ENCODE data around the gene MDFI.

GRCh38 chr6:41607736-41608135, 30.5 kb upstream of the MDFI start:
- TF ChIP-seq REST (IDR thresholded peaks at IDR 0.05; ENCODE audit: unreplicated experiment): no peak
- TF ChIP-seq CTCF (conservative IDR thresholded peaks at IDR 0.05; ENCODE audit: low read depth in 2 of 2): no peak
- no peak for TF ChIP-seq EZH2 (IDR thresholded peaks at IDR 0.05; ENCODE audit: low read depth, unreplicated experiment)
- TF ChIP-seq JUNB (IDR thresholded peaks at IDR 0.05; ENCODE audit: unreplicated experiment): no peak
- no peak for TF ChIP-seq POLR2AphosphoS5 (IDR thresholded peaks at IDR 0.05; ENCODE audit: low read depth)
- no peak for TF ChIP-seq ZNF331 (CRISPR knock-in tag; IDR thresholded peaks at IDR 0.05; ENCODE audit: low read depth)
- no peak for TF ChIP-seq CREB1 (CRISPR knock-in tag; IDR thresholded peaks at IDR 0.05; ENCODE audit: low read depth)
- TF ChIP-seq STAT1 (IDR thresholded peaks at IDR 0.05; ENCODE audit: unreplicated experiment): no peak
- TF ChIP-seq ETS1 (IDR thresholded peaks at IDR 0.05): no peak
- TF ChIP-seq EZH2phosphoT487 (IDR thresholded peaks at IDR 0.05; ENCODE audit: unreplicated experiment): no peak
